GM12878 (cell line): ENCODE measurements around the gene PAX3. TPM values are rescaled to one million over a fixed set of nuclear protein-coding genes. Genes with fewer than 3 reads are reported as not detected.

Source experiments
- ATAC-seq: fragments of 200-7000 bp; cut with Tn5 transposase; 3 replicates; pipeline ENCODE4 v1.9.1; 2020; ENCODE audit warnings: mild to moderate bottlenecking, moderate library complexity
- BruUV-seq: library from RNA; stranded (reverse); fragments of 400-500 nt; replicated peaks from 2 replicates; lab custom pipeline; 2021; lab: Mats Ljungman, UMichigan
- CTCF ChIA-PET: fragments of 300-600 bp; sonication (Branson Sonifier 250); formaldehyde crosslinking; extraction: SDS; loops from one replicate; lab custom pipeline; 2021; ENCODE audit warnings: inconsistent platforms; lab: Yijun Ruan, JAX
- POLR2A ChIA-PET: fragments of 350-600 bp; formaldehyde crosslinking; extraction: SDS; loops from one replicate; lab custom pipeline; 2021; ENCODE audit warnings: inconsistent platforms; lab: Charles Lee
- RAD21 ChIA-PET: fragments of 300-600 bp; sonication (Branson Sonifier 250); formaldehyde crosslinking; loops from one replicate; lab custom pipeline; 2023; ENCODE audit warnings: antibody characterized with exemption; ENCODE audit not compliant: unreplicated experiment; lab: Charles Lee
- SMC1A ChIA-PET: fragments of 300-600 bp; sonication (Branson Sonifier 250); formaldehyde crosslinking; loops from one replicate; lab custom pipeline; 2023; ENCODE audit not compliant: unreplicated experiment, uncharacterized antibody; lab: Charles Lee
- DNase-seq: peaks from one replicate; pipeline ENCODE4 v3.0.0-alpha.2; 2011; ENCODE audit warnings: low read depth, low spot score
- FAIRE-seq: peaks from 3 replicates; lab custom pipeline; 2011; peaks lifted over from hg19 to GRCh38; lab: Jason Lieb, UNC
- H2AFZ ChIP-seq: 2 replicates; pipeline ENCODE4 v1.6.0; 2011; ENCODE audit warnings: low read depth, low read length, control low read depth; ENCODE audit not compliant: control insufficient read depth
- H3K27ac ChIP-seq: 2 replicates; pipeline ENCODE4 v1.5.1; 2011; ENCODE audit warnings: control low read depth; ENCODE audit not compliant: control insufficient read depth, insufficient read depth
- H3K27me3 ChIP-seq, 2 experiments: replicated peaks in 1 of 2; 2 replicates each; pipeline versions ENCODE4 v1.6.0 to v1.6.1; 2011; ENCODE audit warnings: low read length in 1 of 2; ENCODE audit not compliant: control insufficient read depth in 2 of 2, insufficient read depth in 2 of 2
- H3K36me3 ChIP-seq, 2 experiments: 2 replicates each; pipeline ENCODE4 v1.5.1; 2011; ENCODE audit warnings: low read length in 1 of 2; ENCODE audit not compliant: control insufficient read depth in 2 of 2, insufficient read depth in 2 of 2
- H3K4me1 ChIP-seq: 2 replicates; pipeline ENCODE4 v1.6.1; 2011; ENCODE audit warnings: mild to moderate bottlenecking, low read length, moderate library complexity, mixed read lengths; ENCODE audit not compliant: control insufficient read depth, insufficient read depth
- H3K4me2 ChIP-seq: 2 replicates; pipeline ENCODE4 v1.6.0; 2011; ENCODE audit warnings: control low read depth; ENCODE audit not compliant: control insufficient read depth, insufficient read depth
- H3K4me3 ChIP-seq: fragments of 200-600 bp; sonication (generic); 2 replicates; pipeline ENCODE4 v1.5.1; 2016
- H3K79me2 ChIP-seq: 2 replicates; pipeline ENCODE4 v1.6.0; 2011; ENCODE audit warnings: low read length; ENCODE audit not compliant: control insufficient read depth, insufficient read depth
- H3K9ac ChIP-seq: 2 replicates; pipeline ENCODE4 v1.8.0; 2011; ENCODE audit warnings: low read length, control low read depth, mixed read lengths; ENCODE audit not compliant: control insufficient read depth, insufficient read depth
- H3K9me3 ChIP-seq: replicated peaks from 3 replicates; pipeline ENCODE4 v1.5.1; 2011; ENCODE audit warnings: mild to moderate bottlenecking, low read length; ENCODE audit not compliant: control insufficient read depth, insufficient read depth
- H4K20me1 ChIP-seq: 2 replicates; pipeline ENCODE4 v1.6.0; 2011; ENCODE audit not compliant: control insufficient read depth, insufficient read depth
- CHD1 ChIP-seq: IDR thresholded peaks from 2 replicates; pipeline ENCODE4 v1.6.1; 2012; ENCODE audit warnings: low read depth, low read length, improper control_type of control experiment
- CHD4 ChIP-seq: fragments of 200-600 bp; sonication (generic); IDR thresholded peaks from 2 replicates; pipeline ENCODE4 v1.6.1; 2016; ENCODE audit warnings: mild to moderate bottlenecking
- EGR1 ChIP-seq, 2 experiments: IDR thresholded peaks; 1 replicate in 1 of 2; 2 replicates in 1 of 2; pipeline ENCODE4 v1.6.1; 2011 to 2012; ENCODE audit warnings: low read depth in 2 of 2, low read length in 2 of 2, borderline replicate concordance in 1 of 2, mild to moderate bottlenecking in 1 of 2, moderate library complexity in 1 of 2
- NR2C2 ChIP-seq: IDR thresholded peaks from 2 replicates; pipeline ENCODE4 v1.6.1; 2011; ENCODE audit warnings: borderline replicate concordance, low read depth; ENCODE audit not compliant: control insufficient read depth, insufficient read length
- PAX8 ChIP-seq: fragments of 450-650 bp; IDR thresholded peaks from 2 replicates; pipeline ENCODE4 v1.6.1; 2017; ENCODE audit warnings: mild to moderate bottlenecking, moderate library complexity
- SMAD5 ChIP-seq: IDR thresholded peaks from 2 replicates; pipeline ENCODE4 v1.6.1; 2016; ENCODE audit warnings: antibody characterized with exemption, low read depth
- SREBF2 ChIP-seq: IDR thresholded peaks from 2 replicates; pipeline ENCODE4 v1.6.1; 2012; ENCODE audit warnings: mild to moderate bottlenecking, low read length
- TAF1 ChIP-seq: IDR thresholded peaks from 2 replicates; pipeline ENCODE4 v1.6.1; 2011; ENCODE audit warnings: mild to moderate bottlenecking, low read depth, low read length, borderline replicate concordance
- YBX1 ChIP-seq: fragments of 450-650 bp; IDR thresholded peaks from 2 replicates; pipeline ENCODE4 v1.6.1; 2016; ENCODE audit warnings: antibody characterized with exemption
- ZNF217 ChIP-seq: fragments of 450-650 bp; IDR thresholded peaks from 2 replicates; pipeline ENCODE4 v1.6.1; 2017; ENCODE audit warnings: antibody characterized with exemption, mild to moderate bottlenecking
- WGBS: methylation state at CpG from one replicate; pipeline ENCODE4 v1.1.6; 2016; ENCODE audit warnings: low lambda C conversion rate; ENCODE audit not compliant: insufficient replicate concordance, insufficient coverage; ENCODE audit errors: missing lambda C conversion rate; 5-methylcytosine and 5-hydroxymethylcytosine counted together
- in situ Hi-C: fragments of 300-500 bp; cut with MboI; formaldehyde crosslinking; loops from 9 replicates; pipeline ENCODE4 v1.14.3; 2018; ENCODE audit warnings: mixed read lengths
- intact Hi-C: fragments of 100-400 bp; cut with micrococcal nuclease; formaldehyde crosslinking; loops from one replicate; pipeline ENCODE4 v1.14.2; 2022; ENCODE audit not compliant: unreplicated experiment
- polyA plus RNA-seq, 11 experiments: library from polyadenylated mRNA; depleted of rRNA in 4 of 11; unstranded in 6 of 11; stranded (reverse) in 5 of 11; fragments of >200 nt; fragmentation: Nextera tagmentation in 4 of 11; fragmentation: Illumina TruSeq in 1 of 11; extraction: Ambion mirVana in 4 of 11; extraction: Trizol in 1 of 11; gene quantifications; 1 replicate in 1 of 11; 2 replicates in 10 of 11; pipeline versions ENCODE4 v1.2.1 to v1.2.3, GENCODE V29; 2011 to 2016; ENCODE audit warnings: inconsistent platforms in 2 of 11, missing spikeins in 2 of 11, low read depth in 1 of 11
- total RNA-seq, 4 experiments: library from RNA; depleted of rRNA in 3 of 4; stranded (reverse); fragments of >200 nt in 3 of 4; fragmentation: Illumina TruSeq in 1 of 4; extraction: Trizol in 1 of 4; gene quantifications; 2 replicates each; pipeline versions ENCODE4 v1.2.1 to v1.2.3, GENCODE V29; 2013 to 2021
- TF ChIP-seq, protein P1 (sequence below): IDR thresholded peaks from 2 replicates; pipeline ENCODE4 v1.6.1; 2012; ENCODE audit warnings: low read depth, low read length, improper control_type of control experiment

Gene PAX3
- total and polyA plus RNA-seq, 10 of the 15 experiments (the other 5 are each of a cell fraction or from before 2014, with no cell fraction given) = not detected

DNA sequence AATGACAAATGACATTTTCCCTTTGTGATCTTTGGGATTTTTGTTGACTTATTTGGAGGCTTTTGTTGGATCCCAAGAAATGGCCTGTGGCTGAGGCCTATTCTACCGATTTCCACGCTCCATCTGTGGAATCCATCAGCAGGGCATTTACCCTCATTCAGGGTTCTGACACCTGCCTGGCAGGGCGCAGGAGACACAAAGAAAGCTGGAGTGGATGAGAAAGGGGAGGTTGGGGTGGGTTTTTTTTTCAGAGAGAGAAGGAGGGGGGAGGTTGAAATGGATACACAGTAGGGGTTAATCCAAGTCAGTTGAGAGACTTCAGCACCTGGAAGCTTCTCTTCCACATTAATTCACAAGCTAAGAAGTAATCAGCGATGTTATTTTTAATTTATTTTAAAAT is 59.7 kb downstream of the PAX3 start (continued):
- no peak for TF ChIP-seq TAF1
- no peak for TF ChIP-seq ZNF217
- TF ChIP-seq YBX1 = no peak
- TF ChIP-seq, protein P1, sequence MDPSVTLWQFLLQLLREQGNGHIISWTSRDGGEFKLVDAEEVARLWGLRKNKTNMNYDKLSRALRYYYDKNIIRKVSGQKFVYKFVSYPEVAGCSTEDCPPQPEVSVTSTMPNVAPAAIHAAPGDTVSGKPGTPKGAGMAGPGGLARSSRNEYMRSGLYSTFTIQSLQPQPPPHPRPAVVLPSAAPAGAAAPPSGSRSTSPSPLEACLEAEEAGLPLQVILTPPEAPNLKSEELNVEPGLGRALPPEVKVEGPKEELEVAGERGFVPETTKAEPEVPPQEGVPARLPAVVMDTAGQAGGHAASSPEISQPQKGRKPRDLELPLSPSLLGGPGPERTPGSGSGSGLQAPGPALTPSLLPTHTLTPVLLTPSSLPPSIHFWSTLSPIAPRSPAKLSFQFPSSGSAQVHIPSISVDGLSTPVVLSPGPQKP = no peak
- no peak for TF ChIP-seq SREBF2
- TF ChIP-seq PAX8 = no peak
- TF ChIP-seq SMAD5 = no peak
- TF ChIP-seq NR2C2 = no peak

DNA sequence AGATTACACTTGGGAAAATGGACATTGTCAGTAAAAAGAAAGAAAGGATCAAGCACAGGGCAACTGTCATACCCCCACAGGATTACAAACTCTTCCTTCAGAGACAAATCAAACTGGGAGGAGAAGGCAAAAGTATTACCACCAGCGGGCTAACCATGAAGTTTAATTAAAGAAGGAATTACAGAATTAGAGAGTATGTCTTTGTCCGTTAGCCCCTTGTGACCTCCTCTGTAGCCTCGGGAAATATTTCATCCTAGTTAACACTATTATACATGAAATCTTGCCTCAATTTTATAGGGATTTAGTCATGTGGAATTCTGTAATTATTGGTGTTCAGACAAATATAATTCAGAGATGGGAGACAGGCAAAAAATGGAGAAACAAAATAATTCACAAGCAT is 60.7 kb downstream of the PAX3 start:
- Histone ChIP-seq H3K36me3 (no peaks in the 10 kb centered on the region), H3K27me3 (peaks cover 5 to 13% of the 10 kb centered on the region in 2 experiments), H3K9me3 (no peaks in the 10 kb centered on the region), H3K4me3 (no peak overlapping the region), H3K9ac (no peak overlapping the region), H3K79me2 (no peaks in the 10 kb centered on the region), H2AFZ (no peak overlapping the region), H3K4me2 (no peak overlapping the region), H3K4me1 (no peaks in the 10 kb centered on the region), H3K27ac (no peak overlapping the region), H4K20me1 (no peaks in the 10 kb centered on the region)
- in situ Hi-C loops = no loop called here
- FAIRE-seq (no peak), ATAC-seq (no peak), DNase-seq (no peak)
- CTCF ChIA-PET = no interaction called here
- 15% methylated on average over 3 of the region's 3 CpGs for WGBS
- RAD21 ChIA-PET = no interaction called here
- TF ChIP-seq CHD4 (no peak), SREBF2 (no peak), EGR1 (IDR thresholded peaks at IDR 0.05; ENCODE audit: borderline replicate concordance in 1 of 2, low read depth in 2 of 2, low read length in 2 of 2) (no peak), CHD1 (no peak)
- intact Hi-C loops = no loop called here
- BruUV-seq = no TSS peak
- SMC1A ChIA-PET = no interaction called here
- POLR2A ChIA-PET = interaction anchor here (0.6 kb wide), 1 partner anchor 203 kb away, joined by 4 read pairs; no protein-coding TSS in a partner anchor
